Mucosa of stomach (tissue), 1 donor: ENCODE results near the gene MYO1H.

Experiments used
- H3K27me3 ChIP-seq: one replicate; pipeline ENCODE4 v1.7.0; 2013; ENCODE audit warnings: mild to moderate bottlenecking, low read length; ENCODE audit not compliant: control insufficient read depth, insufficient read depth
- H3K36me3 ChIP-seq: one replicate; pipeline ENCODE4 v1.7.0; 2013; ENCODE audit warnings: low read length; ENCODE audit not compliant: control insufficient read depth, insufficient read depth
- H3K4me1 ChIP-seq: one replicate; pipeline ENCODE4 v1.7.0; 2013; ENCODE audit warnings: mild to moderate bottlenecking, low read length; ENCODE audit not compliant: control insufficient read depth, insufficient read depth
- H3K4me3 ChIP-seq: one replicate; pipeline ENCODE4 v1.7.0; 2013; ENCODE audit warnings: low read length
- H3K9ac ChIP-seq: one replicate; pipeline ENCODE4 v1.7.0; 2013; ENCODE audit warnings: mild to moderate bottlenecking, low read length, moderate library complexity
- H3K9me3 ChIP-seq: one replicate; pipeline ENCODE4 v1.7.0; 2013; ENCODE audit warnings: mild to moderate bottlenecking, low read length, moderate library complexity; ENCODE audit not compliant: control insufficient read depth
- donor health status: Pancreatic carcinoma.

MYO1H gene

GRCh38 chr12:109483346-109483745, 135.6 kb downstream of the MYO1H start:
- Histone ChIP-seq H3K4me1 (no peaks in the 10 kb centered on the region), H3K9me3 (no peaks in the 10 kb centered on the region), H3K4me3 (no peak overlapping the region), H3K9ac (no peak overlapping the region), H3K27me3 (no peaks in the 10 kb centered on the region), H3K36me3 (peaks cover 21% of the 10 kb centered on the region)

- H3K9ac ChIP-seq = no peak overlapping the region
- H3K27me3 ChIP-seq = no peaks in the 10 kb centered on the region
- H3K9me3 ChIP-seq = no peaks in the 10 kb centered on the region
- no peaks in the 10 kb centered on the region for H3K4me1 ChIP-seq
- H3K4me3 ChIP-seq = no peak overlapping the region
- peaks cover 25% of the 10 kb centered on the region for H3K36me3 ChIP-seq
These were observed 137.5 kb downstream of the MYO1H start for GRCh38 chr12:109485201-109485600.

- no peaks in the 10 kb centered on the region for H3K27me3 ChIP-seq
- peaks cover 25% of the 10 kb centered on the region for H3K36me3 ChIP-seq
- no peaks in the 10 kb centered on the region for H3K9me3 ChIP-seq
- H3K4me3 ChIP-seq = no peak overlapping the region
- no peak overlapping the region for H3K9ac ChIP-seq
- no peaks in the 10 kb centered on the region for H3K4me1 ChIP-seq
These were observed 139.7 kb downstream of the MYO1H start for GRCh38 chr12:109487181-109488050.

GRCh38 chr12:109488051-109488665, 140.5 kb downstream of the MYO1H start:
- Histone ChIP-seq H3K9ac (no peak overlapping the region), H3K36me3 (peaks cover 24% of the 10 kb centered on the region), H3K4me1 (no peaks in the 10 kb centered on the region), H3K9me3 (no peaks in the 10 kb centered on the region), H3K27me3 (no peaks in the 10 kb centered on the region), H3K4me3 (no peak overlapping the region)

GRCh38 chr12:109489016-109489954, 141.6 kb downstream of the MYO1H start:
- Histone ChIP-seq H3K27me3 (no peaks in the 10 kb centered on the region), H3K9me3 (no peaks in the 10 kb centered on the region), H3K4me1 (no peaks in the 10 kb centered on the region), H3K4me3 (no peak overlapping the region), H3K9ac (no peak overlapping the region), H3K36me3 (peaks cover 18% of the 10 kb centered on the region)

GRCh38 chr12:109489955-109490565, 142.4 kb downstream of the MYO1H start:
- Histone ChIP-seq H3K9me3 (no peaks in the 10 kb centered on the region), H3K27me3 (no peaks in the 10 kb centered on the region), H3K9ac (no peak overlapping the region), H3K4me1 (no peaks in the 10 kb centered on the region), H3K4me3 (no peak overlapping the region), H3K36me3 (peaks cover 18% of the 10 kb centered on the region)

- Histone ChIP-seq H3K36me3 (peaks cover 4% of the 10 kb centered on the region), H3K27me3 (no peaks in the 10 kb centered on the region), H3K4me3 (no peak overlapping the region), H3K9me3 (no peaks in the 10 kb centered on the region), H3K4me1 (no peaks in the 10 kb centered on the region), H3K9ac (no peak overlapping the region)
These were observed 144.0 kb downstream of the MYO1H start for GRCh38 chr12:109491671-109492070.

GRCh38 chr12:109492371-109492770, 144.7 kb downstream of the MYO1H start:
- Histone ChIP-seq H3K36me3 (peaks cover 4% of the 10 kb centered on the region), H3K4me1 (no peaks in the 10 kb centered on the region), H3K9me3 (no peaks in the 10 kb centered on the region), H3K27me3 (no peaks in the 10 kb centered on the region), H3K9ac (no peak overlapping the region), H3K4me3 (no peak overlapping the region)

GRCh38 chr12:109493090-109493489, 145.4 kb downstream of the MYO1H start:
- Histone ChIP-seq H3K27me3 (no peaks in the 10 kb centered on the region), H3K4me3 (no peak overlapping the region), H3K9me3 (no peaks in the 10 kb centered on the region), H3K36me3 (peaks cover 9% of the 10 kb centered on the region), H3K4me1 (no peaks in the 10 kb centered on the region), H3K9ac (no peak overlapping the region)

GRCh38 chr12:109493938-109494337, 146.2 kb downstream of the MYO1H start:
- Histone ChIP-seq H3K9ac (no peak overlapping the region), H3K27me3 (no peaks in the 10 kb centered on the region), H3K4me3 (no peak overlapping the region), H3K36me3 (peaks cover 9% of the 10 kb centered on the region), H3K9me3 (no peaks in the 10 kb centered on the region), H3K4me1 (no peaks in the 10 kb centered on the region)

GRCh38 chr12:109494348-109494881, 146.7 kb downstream of the MYO1H start:
- Histone ChIP-seq H3K4me3 (no peak overlapping the region), H3K9me3 (no peaks in the 10 kb centered on the region), H3K27me3 (no peaks in the 10 kb centered on the region), H3K36me3 (peaks cover 10% of the 10 kb centered on the region), H3K4me1 (no peaks in the 10 kb centered on the region), H3K9ac (no peak overlapping the region)
